HCT116 (cell line): Measurements from ENCODE around the gene CPLANE2. TPM values are rescaled to one million over a fixed set of nuclear protein-coding genes. Genes with fewer than 3 reads are reported as not detected.

ENCODE experiments used
- ATAC-seq: fragments of 200-7000 bp; cut with Tn5 transposase; 2 replicates; pipeline ENCODE4 v1.9.1; 2020; ENCODE audit warnings: mild to moderate bottlenecking, moderate library complexity
- BruUV-seq: library from RNA; stranded (reverse); fragments of 400-500 nt; replicated peaks from 2 replicates; lab custom pipeline; 2021; lab: Mats Ljungman, UMichigan
- CTCF ChIA-PET: fragments of 300-600 bp; sonication (Branson Sonifier 250); formaldehyde crosslinking; loops from one replicate; lab custom pipeline; 2021; ENCODE audit warnings: antibody characterized with exemption; lab: Charles Lee
- POLR2A ChIA-PET: fragments of 300-600, 350-600 bp; sonication (Branson Sonifier 250); formaldehyde crosslinking; loops from one replicate; lab custom pipeline; 2021; ENCODE audit warnings: antibody characterized with exemption; lab: Charles Lee
- RAD21 ChIA-PET, 2 experiments: fragments of 300-600 bp; sonication (Branson Sonifier 250); formaldehyde crosslinking; loops; one replicate each; lab custom pipeline; 2023; ENCODE audit warnings: low total read pairs in 2 of 2; ENCODE audit not compliant: uncharacterized antibody in 2 of 2, unreplicated experiment in 2 of 2, low non-redundant PET in 1 of 2; lab: Charles Lee
- DNase-seq: peaks from one replicate; pipeline ENCODE4 v3.0.0-alpha.2; 2010; ENCODE audit warnings: low read depth, low spot score
- H2AFZ ChIP-seq: fragments of 200-600 bp; shearing (Covaris generic), sonication (generic); 2 replicates; pipeline ENCODE4 v1.6.1; 2017; ENCODE audit warnings: low read depth, mixed run types, mixed read lengths, antibody characterized with exemption, low read length; ENCODE audit not compliant: poor library complexity, severe bottlenecking
- H3K27ac ChIP-seq: 2 replicates; pipeline ENCODE4 v1.5.1; 2012; ENCODE audit warnings: low read depth, low read length
- H3K27me3 ChIP-seq: fragments of 200-600 bp; sonication (generic); 2 replicates; pipeline ENCODE4 v1.6.1; 2016; ENCODE audit warnings: mixed run types, low read length, mixed read lengths; ENCODE audit not compliant: insufficient read depth
- H3K36me3 ChIP-seq, 2 experiments: fragments of 200-500 bp in 1 of 2; fragments of 200-600 bp in 1 of 2; sonication (Bioruptor generic) in 1 of 2; sonication (generic) in 1 of 2; 2 replicates each; pipeline versions ENCODE4 v1.5.1 to v1.6.1; 2014 to 2016; ENCODE audit warnings: low read length in 2 of 2, inconsistent platforms in 1 of 2, mixed read lengths in 1 of 2, mixed run types in 1 of 2; ENCODE audit not compliant: insufficient read depth in 2 of 2, control insufficient read depth in 1 of 2
- H3K4me1 ChIP-seq, 2 experiments: fragments of 200-600 bp in 1 of 2; sonication (generic) in 1 of 2; 2 replicates each; pipeline versions ENCODE4 v1.5.1 to v1.6.1; 2012 to 2017; ENCODE audit warnings: low read length in 2 of 2, inconsistent platforms in 1 of 2, mild to moderate bottlenecking in 1 of 2, mixed read lengths in 1 of 2, mixed run types in 1 of 2, moderate library complexity in 1 of 2; ENCODE audit not compliant: insufficient read depth in 2 of 2, control insufficient read depth in 1 of 2
- H3K4me2 ChIP-seq: fragments of 200-600 bp; sonication (generic); 2 replicates; pipeline ENCODE4 v1.6.1; 2017; ENCODE audit warnings: mixed run types, low read length, mixed read lengths
- H3K4me3 ChIP-seq, 2 experiments: fragments of 200-600 bp in 1 of 2; sonication (generic) in 1 of 2; replicated peaks in 1 of 2; 2 replicates each; pipeline ENCODE4 v1.5.1; 2011 to 2016; ENCODE audit warnings: low read length in 2 of 2, control low read depth in 1 of 2, low read depth in 1 of 2, mild to moderate bottlenecking in 1 of 2, mixed read lengths in 1 of 2, mixed run types in 1 of 2
- H3K79me2 ChIP-seq: fragments of 200-600 bp; sonication (generic); 2 replicates; pipeline ENCODE4 v1.6.1; 2017; ENCODE audit warnings: mild to moderate bottlenecking, mixed run types, low read length, moderate library complexity, mixed read lengths; ENCODE audit not compliant: insufficient read depth
- H3K9ac ChIP-seq: fragments of 200-600 bp; sonication (generic); 2 replicates; pipeline ENCODE4 v1.6.1; 2016; ENCODE audit warnings: low read length, mixed read lengths
- H3K9me2 ChIP-seq: fragments of 200-600 bp; sonication (generic), shearing (Covaris generic); 2 replicates; pipeline ENCODE4 v1.6.1; 2017; ENCODE audit warnings: mixed run types, mild to moderate bottlenecking, moderate library complexity; ENCODE audit not compliant: insufficient read depth
- H3K9me3 ChIP-seq, 2 experiments: fragments of 200-500 bp in 1 of 2; fragments of 200-600 bp in 1 of 2; sonication (Bioruptor generic) in 1 of 2; sonication (generic) in 1 of 2; 2 replicates each; pipeline ENCODE4 v1.6.1; 2014 to 2017; ENCODE audit warnings: low read length in 2 of 2, mixed read lengths in 2 of 2, inconsistent platforms in 1 of 2, low read depth in 1 of 2, mild to moderate bottlenecking in 1 of 2, mixed run types in 1 of 2, moderate library complexity in 1 of 2; ENCODE audit not compliant: control insufficient read depth in 1 of 2, insufficient read depth in 1 of 2
- H4K20me1 ChIP-seq: fragments of 200-600 bp; sonication (generic), shearing (Covaris generic); 2 replicates; pipeline ENCODE4 v1.6.1; 2017; ENCODE audit warnings: mixed run types, mild to moderate bottlenecking, moderate library complexity; ENCODE audit not compliant: insufficient read depth
- CBX3 ChIP-seq: IDR thresholded peaks from 2 replicates; pipeline ENCODE4 v1.6.1; 2012; ENCODE audit warnings: low read depth
- CEBPB ChIP-seq: IDR thresholded peaks from 2 replicates; pipeline ENCODE4 v1.6.1; 2012; ENCODE audit warnings: low read depth
- EGR1 ChIP-seq: IDR thresholded peaks from 2 replicates; pipeline ENCODE4 v1.6.1; 2012; ENCODE audit warnings: low read depth
- EZH2 ChIP-seq: fragments of 200-600 bp; sonication (generic); IDR thresholded peaks from 2 replicates; pipeline ENCODE4 v1.6.1; 2017; ENCODE audit warnings: antibody characterized with exemption, mixed run types
- JUND ChIP-seq: IDR thresholded peaks from 2 replicates; pipeline ENCODE4 v1.6.1; 2012
- SRF ChIP-seq: IDR thresholded peaks from 2 replicates; pipeline ENCODE4 v1.6.1; 2012; ENCODE audit warnings: low read depth
- YY1 ChIP-seq: IDR thresholded peaks from 2 replicates; pipeline ENCODE4 v1.6.1; 2011; ENCODE audit warnings: low read length, low read depth, moderate library complexity, mild to moderate bottlenecking; ENCODE audit not compliant: insufficient replicate concordance; ENCODE audit errors: extremely low read depth
- intact Hi-C: fragments of 100-400 bp; cut with micrococcal nuclease; formaldehyde crosslinking; loops from 2 replicates; pipeline ENCODE4 v1.10.0; 2022
- total RNA-seq: library from RNA; stranded (reverse); gene quantifications from one replicate; pipeline ENCODE4 v1.2.1, GENCODE V29; 2021; ENCODE audit not compliant: unreplicated experiment
- TF ChIP-seq, protein P1 (sequence below): IDR thresholded peaks from 2 replicates; pipeline ENCODE4 v1.6.1; 2011; ENCODE audit warnings: mild to moderate bottlenecking, low read length, moderate library complexity; ENCODE audit not compliant: insufficient replicate concordance; ENCODE audit errors: extremely low read depth
- TF ChIP-seq, protein P2 (sequence below): IDR thresholded peaks from 2 replicates; pipeline ENCODE4 v1.6.1; 2012; ENCODE audit warnings: low read depth
- TF ChIP-seq, protein P3 (sequence below), 3 experiments: fragments of 200-600 bp in 1 of 3; sonication (generic) in 1 of 3; IDR thresholded peaks in 2 of 3; conservative IDR thresholded peaks in 1 of 3; 2 replicates each; pipeline ENCODE4 v1.5.1; 2012 to 2017; ENCODE audit warnings: low read depth in 2 of 3, low read length in 2 of 3, antibody characterized with exemption in 1 of 3, borderline replicate concordance in 1 of 3, control low read depth in 1 of 3, mild to moderate bottlenecking in 1 of 3, mixed read lengths in 1 of 3, mixed run types in 1 of 3, moderate library complexity in 1 of 3; ENCODE audit not compliant: insufficient read depth in 1 of 3
- TF ChIP-seq, protein P4 (sequence below): IDR thresholded peaks from 2 replicates; pipeline ENCODE4 v1.6.1; 2012
- TF ChIP-seq, protein P5 (sequence below): IDR thresholded peaks from 2 replicates; pipeline ENCODE4 v1.6.1; 2012

CPLANE2 gene
- total RNA-seq, 1 experiment from 2014 or later, result 8.1 TPM

- H3K4me2 ChIP-seq, result peak overlapping the region; percentile 95
- H4K20me1 ChIP-seq, result no peaks in the 10 kb centered on the region
- no peak for DNase-seq
- intact Hi-C loops, result no loop called here
- ATAC-seq, result no peak
- ChIA-PET RAD21 (no interaction called here), CTCF (no interaction called here), POLR2A (interaction anchor here (1.1 kb wide), 1 partner anchor 37 kb away, joined by 3 read pairs; no protein-coding TSS in a partner anchor)
- peaks cover 44 to 81% of the 10 kb centered on the region in 2 experiments for H3K4me1 ChIP-seq
- TF ChIP-seq YY1, result no peak
- H3K27me3 ChIP-seq, result no peaks in the 10 kb centered on the region
- no peak overlapping the region for H2AFZ ChIP-seq
- BruUV-seq, result no TSS peak
- no peaks in the 10 kb centered on the region for H3K9me3 ChIP-seq
- H3K4me3 ChIP-seq, result peak overlapping the region; percentile 46 to 63
- no peaks in the 10 kb centered on the region for H3K9me2 ChIP-seq
- H3K27ac ChIP-seq, result peak overlapping the region; percentile 75
- H3K36me3 ChIP-seq, result no peaks in the 10 kb centered on the region
- no peaks in the 10 kb centered on the region; the same call in 1 of the 2 replicates for H3K79me2 ChIP-seq
- peak overlapping the region; percentile 71 for H3K9ac ChIP-seq
These were observed 25.2 kb downstream of the CPLANE2 start for GRCh38 chr1:16211824-16212223.

DNA sequence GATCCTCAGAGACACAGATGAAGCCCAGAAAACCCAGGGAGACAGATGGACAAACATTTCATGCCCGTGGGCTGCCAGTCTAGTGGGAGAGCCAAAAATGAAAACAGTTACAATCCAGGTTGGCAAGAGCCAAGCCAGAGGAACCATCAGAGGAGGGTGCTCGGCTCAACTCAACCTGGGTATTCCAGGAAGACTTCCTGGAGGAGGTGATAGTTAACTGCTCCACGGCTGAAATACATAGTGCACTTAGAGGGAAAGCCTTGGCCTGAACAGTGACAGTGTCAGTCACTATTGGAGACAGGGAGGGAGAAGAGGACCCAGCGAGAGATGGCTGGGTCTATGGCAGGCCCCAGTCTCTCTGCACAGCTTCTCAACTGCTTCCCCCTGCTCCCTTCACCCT, 26.4 kb downstream of the CPLANE2 start:
- ChIA-PET CTCF (no interaction called here), POLR2A (no interaction called here), RAD21 (no interaction called here)
- H3K9ac ChIP-seq, result no peak overlapping the region
- no TSS peak for BruUV-seq
- peaks cover 6% of the 10 kb centered on the region; the same call in 1 of the 2 replicates for H3K79me2 ChIP-seq
- H3K9me3 ChIP-seq, result no peaks in the 10 kb centered on the region
- DNase-seq, result no peak
- H3K27ac ChIP-seq, result no peak overlapping the region
- no peak overlapping the region for H3K4me3 ChIP-seq
- peaks cover 0 to 2% of the 10 kb centered on the region in 2 experiments; a peak in 1 of 4 replicates for H3K36me3 ChIP-seq
- no peak overlapping the region for H3K4me2 ChIP-seq
- no peaks in the 10 kb centered on the region for H3K9me2 ChIP-seq
- H3K27me3 ChIP-seq, result no peaks in the 10 kb centered on the region
- ATAC-seq, result no peak
- H3K4me1 ChIP-seq, result peaks cover 40 to 77% of the 10 kb centered on the region in 2 experiments
- intact Hi-C loops, result no loop called here
- H2AFZ ChIP-seq, result no peak overlapping the region
- no peaks in the 10 kb centered on the region for H4K20me1 ChIP-seq
- TF ChIP-seq EGR1 (no peak), CEBPB (no peak), CBX3 (no peak), YY1 (no peak), SRF (no peak), EZH2 (no peak), JUND (no peak)
- TF ChIP-seq, protein P1, sequence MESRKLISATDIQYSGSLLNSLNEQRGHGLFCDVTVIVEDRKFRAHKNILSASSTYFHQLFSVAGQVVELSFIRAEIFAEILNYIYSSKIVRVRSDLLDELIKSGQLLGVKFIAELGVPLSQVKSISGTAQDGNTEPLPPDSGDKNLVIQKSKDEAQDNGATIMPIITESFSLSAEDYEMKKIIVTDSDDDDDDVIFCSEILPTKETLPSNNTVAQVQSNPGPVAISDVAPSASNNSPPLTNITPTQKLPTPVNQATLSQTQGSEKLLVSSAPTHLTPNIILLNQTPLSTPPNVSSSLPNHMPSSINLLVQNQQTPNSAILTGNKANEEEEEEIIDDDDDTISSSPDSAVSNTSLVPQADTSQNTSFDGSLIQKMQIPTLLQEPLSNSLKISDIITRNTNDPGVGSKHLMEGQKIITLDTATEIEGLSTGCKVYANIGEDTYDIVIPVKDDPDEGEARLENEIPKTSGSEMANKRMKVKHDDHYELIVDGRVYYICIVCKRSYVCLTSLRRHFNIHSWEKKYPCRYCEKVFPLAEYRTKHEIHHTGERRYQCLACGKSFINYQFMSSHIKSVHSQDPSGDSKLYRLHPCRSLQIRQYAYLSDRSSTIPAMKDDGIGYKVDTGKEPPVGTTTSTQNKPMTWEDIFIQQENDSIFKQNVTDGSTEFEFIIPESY, result no peak
- TF ChIP-seq, protein P2, sequence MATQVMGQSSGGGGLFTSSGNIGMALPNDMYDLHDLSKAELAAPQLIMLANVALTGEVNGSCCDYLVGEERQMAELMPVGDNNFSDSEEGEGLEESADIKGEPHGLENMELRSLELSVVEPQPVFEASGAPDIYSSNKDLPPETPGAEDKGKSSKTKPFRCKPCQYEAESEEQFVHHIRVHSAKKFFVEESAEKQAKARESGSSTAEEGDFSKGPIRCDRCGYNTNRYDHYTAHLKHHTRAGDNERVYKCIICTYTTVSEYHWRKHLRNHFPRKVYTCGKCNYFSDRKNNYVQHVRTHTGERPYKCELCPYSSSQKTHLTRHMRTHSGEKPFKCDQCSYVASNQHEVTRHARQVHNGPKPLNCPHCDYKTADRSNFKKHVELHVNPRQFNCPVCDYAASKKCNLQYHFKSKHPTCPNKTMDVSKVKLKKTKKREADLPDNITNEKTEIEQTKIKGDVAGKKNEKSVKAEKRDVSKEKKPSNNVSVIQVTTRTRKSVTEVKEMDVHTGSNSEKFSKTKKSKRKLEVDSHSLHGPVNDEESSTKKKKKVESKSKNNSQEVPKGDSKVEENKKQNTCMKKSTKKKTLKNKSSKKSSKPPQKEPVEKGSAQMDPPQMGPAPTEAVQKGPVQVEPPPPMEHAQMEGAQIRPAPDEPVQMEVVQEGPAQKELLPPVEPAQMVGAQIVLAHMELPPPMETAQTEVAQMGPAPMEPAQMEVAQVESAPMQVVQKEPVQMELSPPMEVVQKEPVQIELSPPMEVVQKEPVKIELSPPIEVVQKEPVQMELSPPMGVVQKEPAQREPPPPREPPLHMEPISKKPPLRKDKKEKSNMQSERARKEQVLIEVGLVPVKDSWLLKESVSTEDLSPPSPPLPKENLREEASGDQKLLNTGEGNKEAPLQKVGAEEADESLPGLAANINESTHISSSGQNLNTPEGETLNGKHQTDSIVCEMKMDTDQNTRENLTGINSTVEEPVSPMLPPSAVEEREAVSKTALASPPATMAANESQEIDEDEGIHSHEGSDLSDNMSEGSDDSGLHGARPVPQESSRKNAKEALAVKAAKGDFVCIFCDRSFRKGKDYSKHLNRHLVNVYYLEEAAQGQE, result no peak
- TF ChIP-seq, protein P3, sequence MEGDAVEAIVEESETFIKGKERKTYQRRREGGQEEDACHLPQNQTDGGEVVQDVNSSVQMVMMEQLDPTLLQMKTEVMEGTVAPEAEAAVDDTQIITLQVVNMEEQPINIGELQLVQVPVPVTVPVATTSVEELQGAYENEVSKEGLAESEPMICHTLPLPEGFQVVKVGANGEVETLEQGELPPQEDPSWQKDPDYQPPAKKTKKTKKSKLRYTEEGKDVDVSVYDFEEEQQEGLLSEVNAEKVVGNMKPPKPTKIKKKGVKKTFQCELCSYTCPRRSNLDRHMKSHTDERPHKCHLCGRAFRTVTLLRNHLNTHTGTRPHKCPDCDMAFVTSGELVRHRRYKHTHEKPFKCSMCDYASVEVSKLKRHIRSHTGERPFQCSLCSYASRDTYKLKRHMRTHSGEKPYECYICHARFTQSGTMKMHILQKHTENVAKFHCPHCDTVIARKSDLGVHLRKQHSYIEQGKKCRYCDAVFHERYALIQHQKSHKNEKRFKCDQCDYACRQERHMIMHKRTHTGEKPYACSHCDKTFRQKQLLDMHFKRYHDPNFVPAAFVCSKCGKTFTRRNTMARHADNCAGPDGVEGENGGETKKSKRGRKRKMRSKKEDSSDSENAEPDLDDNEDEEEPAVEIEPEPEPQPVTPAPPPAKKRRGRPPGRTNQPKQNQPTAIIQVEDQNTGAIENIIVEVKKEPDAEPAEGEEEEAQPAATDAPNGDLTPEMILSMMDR (IDR thresholded peaks at IDR 0.05 in 2 of 3, conservative IDR thresholded peaks at IDR 0.05 in 1 of 3; ENCODE audit: borderline replicate concordance in 1 of 3, insufficient read depth in 1 of 3, low read depth in 2 of 3, low read length in 2 of 3), result no peak
- TF ChIP-seq, protein P4, sequence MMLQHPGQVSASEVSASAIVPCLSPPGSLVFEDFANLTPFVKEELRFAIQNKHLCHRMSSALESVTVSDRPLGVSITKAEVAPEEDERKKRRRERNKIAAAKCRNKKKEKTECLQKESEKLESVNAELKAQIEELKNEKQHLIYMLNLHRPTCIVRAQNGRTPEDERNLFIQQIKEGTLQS, result no peak
- TF ChIP-seq, protein P5, sequence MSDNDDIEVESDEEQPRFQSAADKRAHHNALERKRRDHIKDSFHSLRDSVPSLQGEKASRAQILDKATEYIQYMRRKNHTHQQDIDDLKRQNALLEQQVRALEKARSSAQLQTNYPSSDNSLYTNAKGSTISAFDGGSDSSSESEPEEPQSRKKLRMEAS, result no peak
